ENCODE data around the gene ZNF254.
"Not testable (repeated sequence)": the region's sequence is repeated elsewhere in the genome, so short reads cannot be mapped to it uniquely, and the experiment has no call there.

The ZNF254 gene

GRCh38 chr19:24100597-24100996, 13.6 kb downstream of the ZNF254 start:
- Mint-ChIP-seq H3K9me3 (peaks cover 47% of the 10 kb centered on the region), H3K36me3 (ENCODE audit: low read depth) (peaks cover 44% of the 10 kb centered on the region)
- not testable (repeated sequence) for H3K27me3 Mint-ChIP-seq (ENCODE audit: low read depth); H3K4me1 Mint-ChIP-seq (ENCODE audit: low read depth); H3K27ac Mint-ChIP-seq; H3K4me3 Mint-ChIP-seq

- Mint-ChIP-seq H3K27me3 (ENCODE audit: low read depth) (no peaks in the 10 kb centered on the region), H3K27ac (no peak overlapping the region), H3K9me3 (peaks cover 47% of the 10 kb centered on the region), H3K4me1 (ENCODE audit: low read depth) (no peaks in the 10 kb centered on the region), H3K36me3 (ENCODE audit: low read depth) (peaks cover 43% of the 10 kb centered on the region), H3K4me3 (no peak overlapping the region)
Measured at GRCh38 chr19:24101459-24102115, 14.6 kb downstream of the ZNF254 start.

GRCh38 chr19:24127601-24128000, 40.6 kb downstream of the ZNF254 start:
- peaks cover 34% of the 10 kb centered on the region for H3K36me3 Mint-ChIP-seq (ENCODE audit: low read depth)
- H3K27ac Mint-ChIP-seq: no peak overlapping the region
- peaks cover 71% of the 10 kb centered on the region for H3K9me3 Mint-ChIP-seq

GRCh38 chr19:24140099-24140498, 53.1 kb downstream of the ZNF254 start:
- Mint-ChIP-seq H3K27me3 (ENCODE audit: low read depth) (no peaks in the 10 kb centered on the region), H3K27ac (no peak overlapping the region), H3K36me3 (ENCODE audit: low read depth) (peaks cover 17% of the 10 kb centered on the region), H3K9me3 (peaks cover 71% of the 10 kb centered on the region), H3K4me3 (no peak overlapping the region), H3K4me1 (ENCODE audit: low read depth) (no peaks in the 10 kb centered on the region)

More at GRCh38 chr19:24127601-24128000, 40.6 kb downstream of the ZNF254 start:
- Mint-ChIP-seq H3K4me1 (ENCODE audit: low read depth) (no peaks in the 10 kb centered on the region), H3K4me3 (no peak overlapping the region), H3K27me3 (ENCODE audit: low read depth) (no peaks in the 10 kb centered on the region)

GRCh38 chr19:24140591-24140990, 53.6 kb downstream of the ZNF254 start:
- H3K9me3 Mint-ChIP-seq: peaks cover 69% of the 10 kb centered on the region
- no peak overlapping the region for H3K4me3 Mint-ChIP-seq
- no peaks in the 10 kb centered on the region for H3K4me1 Mint-ChIP-seq (ENCODE audit: low read depth)
- H3K27ac Mint-ChIP-seq: no peak overlapping the region
- H3K36me3 Mint-ChIP-seq (ENCODE audit: low read depth): peaks cover 16% of the 10 kb centered on the region
- no peaks in the 10 kb centered on the region for H3K27me3 Mint-ChIP-seq (ENCODE audit: low read depth)

- H3K27ac Mint-ChIP-seq: no peak overlapping the region
- peaks cover 64% of the 10 kb centered on the region for H3K9me3 Mint-ChIP-seq
- H3K36me3 Mint-ChIP-seq (ENCODE audit: low read depth): peaks cover 8% of the 10 kb centered on the region
- H3K4me1 Mint-ChIP-seq (ENCODE audit: low read depth): no peaks in the 10 kb centered on the region
- H3K27me3 Mint-ChIP-seq (ENCODE audit: low read depth): no peaks in the 10 kb centered on the region
- no peak overlapping the region for H3K4me3 Mint-ChIP-seq
Measured at GRCh38 chr19:24141612-24142011, 54.6 kb downstream of the ZNF254 start.

GRCh38 chr19:24142771-24143170, 55.8 kb downstream of the ZNF254 start:
- no peaks in the 10 kb centered on the region for H3K4me1 Mint-ChIP-seq (ENCODE audit: low read depth)
- H3K4me3 Mint-ChIP-seq: no peak overlapping the region
- peaks cover 3% of the 10 kb centered on the region for H3K36me3 Mint-ChIP-seq (ENCODE audit: low read depth)
- H3K27me3 Mint-ChIP-seq (ENCODE audit: low read depth): no peaks in the 10 kb centered on the region
- no peak overlapping the region for H3K27ac Mint-ChIP-seq
- H3K9me3 Mint-ChIP-seq: peaks cover 61% of the 10 kb centered on the region

GRCh38 chr19:24159707-24160106, 72.7 kb downstream of the ZNF254 start:
- Mint-ChIP-seq H3K36me3 (ENCODE audit: low read depth) (no peaks in the 10 kb centered on the region), H3K27me3 (ENCODE audit: low read depth) (no peaks in the 10 kb centered on the region), H3K4me3 (no peak overlapping the region), H3K27ac (no peak overlapping the region), H3K4me1 (ENCODE audit: low read depth) (no peaks in the 10 kb centered on the region), H3K9me3 (peaks cover 62% of the 10 kb centered on the region)

GRCh38 chr19:24166055-24166454, 79.1 kb downstream of the ZNF254 start:
- no peak overlapping the region for H3K27ac Mint-ChIP-seq
- peaks cover 69% of the 10 kb centered on the region for H3K9me3 Mint-ChIP-seq
- H3K4me3 Mint-ChIP-seq: no peak overlapping the region
- H3K36me3 Mint-ChIP-seq (ENCODE audit: low read depth): no peaks in the 10 kb centered on the region
- no peaks in the 10 kb centered on the region for H3K4me1 Mint-ChIP-seq (ENCODE audit: low read depth)
- no peaks in the 10 kb centered on the region for H3K27me3 Mint-ChIP-seq (ENCODE audit: low read depth)

- peaks cover 60% of the 10 kb centered on the region for H3K9me3 Mint-ChIP-seq
- H3K27me3 Mint-ChIP-seq (ENCODE audit: low read depth): no peaks in the 10 kb centered on the region
Measured at GRCh38 chr19:24173882-24174281, 86.9 kb downstream of the ZNF254 start.

GRCh38 chr19:24177686-24178085, 90.7 kb downstream of the ZNF254 start:
- Mint-ChIP-seq H3K4me1 (ENCODE audit: low read depth) (no peaks in the 10 kb centered on the region), H3K27ac (no peak overlapping the region), H3K27me3 (ENCODE audit: low read depth) (no peaks in the 10 kb centered on the region), H3K4me3 (no peak overlapping the region), H3K9me3 (peaks cover 54% of the 10 kb centered on the region), H3K36me3 (ENCODE audit: low read depth) (no peaks in the 10 kb centered on the region)

More at GRCh38 chr19:24173882-24174281, 86.9 kb downstream of the ZNF254 start:
- no peaks in the 10 kb centered on the region for H3K4me1 Mint-ChIP-seq (ENCODE audit: low read depth)
- no peak overlapping the region for H3K4me3 Mint-ChIP-seq
- H3K27ac Mint-ChIP-seq: no peak overlapping the region
- H3K36me3 Mint-ChIP-seq (ENCODE audit: low read depth): no peaks in the 10 kb centered on the region

- Mint-ChIP-seq H3K4me3 (no peak overlapping the region), H3K36me3 (ENCODE audit: low read depth) (no peaks in the 10 kb centered on the region), H3K9me3 (peaks cover 54% of the 10 kb centered on the region), H3K4me1 (ENCODE audit: low read depth) (no peaks in the 10 kb centered on the region), H3K27ac (no peak overlapping the region), H3K27me3 (ENCODE audit: low read depth) (no peaks in the 10 kb centered on the region)
Measured at GRCh38 chr19:24178207-24178606, 91.2 kb downstream of the ZNF254 start.
